SIG-M5 (cell line): Measurements from ENCODE around the gene LEKR1.

Experiments
- DNase-seq: peaks from one replicate; lab custom pipeline; 2025; lab: John Stamatoyannopoulos, UW

LEKR1 gene

DNA sequence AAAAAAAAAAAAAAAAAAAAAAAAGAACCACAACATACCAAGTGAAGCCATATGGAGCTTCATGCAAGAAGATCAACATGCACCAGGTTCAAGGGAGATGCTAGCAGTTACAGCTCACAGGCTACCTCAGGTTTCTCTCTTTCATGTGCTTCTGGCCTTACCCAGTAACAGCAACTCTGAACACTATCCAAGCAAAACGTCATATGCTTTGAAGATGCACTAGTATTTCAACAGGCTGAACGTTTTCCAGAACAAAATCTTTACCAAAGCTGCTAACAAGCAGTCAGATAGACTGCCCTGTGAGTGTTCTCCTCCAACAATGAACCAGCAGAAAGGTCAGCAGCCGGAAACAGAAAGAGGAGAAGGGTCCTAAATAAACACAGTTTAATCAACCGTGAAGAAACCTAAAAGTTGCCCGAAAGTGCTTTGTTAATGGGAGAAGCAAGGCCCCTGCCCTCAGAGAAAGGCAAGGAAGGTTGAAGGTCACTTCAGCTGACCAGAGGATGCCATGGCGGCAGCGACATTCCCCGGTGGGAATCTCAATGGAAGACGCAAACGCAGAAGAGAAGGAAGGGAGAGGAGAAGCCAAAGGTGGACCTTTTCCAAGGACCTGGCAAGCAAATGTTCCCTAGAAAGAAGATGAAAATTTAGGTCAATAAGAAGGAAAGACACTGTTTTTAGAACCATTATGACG is 253.7 kb downstream of the LEKR1 start:
- DNase-seq: no peak

DNA sequence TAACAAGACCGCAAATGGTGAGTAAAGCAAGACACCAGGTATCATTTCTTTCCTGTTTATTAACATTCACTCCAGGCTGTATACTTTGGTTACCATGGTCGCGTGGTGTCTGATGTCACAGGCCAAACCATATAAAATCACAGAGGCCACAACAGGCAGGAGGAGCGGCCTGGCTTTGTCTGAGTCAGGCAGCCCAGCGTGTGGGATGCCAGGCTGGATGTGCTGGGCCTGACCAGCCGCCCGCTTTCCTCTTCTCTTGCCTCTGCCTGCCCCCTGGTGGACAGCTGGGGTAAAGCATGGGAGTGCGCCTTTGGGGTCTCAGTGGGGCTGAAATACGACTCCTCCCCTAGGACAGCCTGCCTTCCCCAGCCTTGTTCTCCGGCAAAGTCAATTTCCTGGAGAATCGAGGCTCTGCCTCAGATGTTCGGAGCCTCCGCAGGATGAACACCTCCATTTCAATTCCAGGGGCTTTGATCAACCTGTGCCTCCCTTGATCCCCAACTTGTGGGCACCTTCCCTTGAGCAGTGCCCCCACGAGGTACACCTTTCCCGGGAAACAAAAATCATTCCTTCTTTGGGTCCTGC is 255.6 kb downstream of the LEKR1 start:
- no peak for DNase-seq

DNA sequence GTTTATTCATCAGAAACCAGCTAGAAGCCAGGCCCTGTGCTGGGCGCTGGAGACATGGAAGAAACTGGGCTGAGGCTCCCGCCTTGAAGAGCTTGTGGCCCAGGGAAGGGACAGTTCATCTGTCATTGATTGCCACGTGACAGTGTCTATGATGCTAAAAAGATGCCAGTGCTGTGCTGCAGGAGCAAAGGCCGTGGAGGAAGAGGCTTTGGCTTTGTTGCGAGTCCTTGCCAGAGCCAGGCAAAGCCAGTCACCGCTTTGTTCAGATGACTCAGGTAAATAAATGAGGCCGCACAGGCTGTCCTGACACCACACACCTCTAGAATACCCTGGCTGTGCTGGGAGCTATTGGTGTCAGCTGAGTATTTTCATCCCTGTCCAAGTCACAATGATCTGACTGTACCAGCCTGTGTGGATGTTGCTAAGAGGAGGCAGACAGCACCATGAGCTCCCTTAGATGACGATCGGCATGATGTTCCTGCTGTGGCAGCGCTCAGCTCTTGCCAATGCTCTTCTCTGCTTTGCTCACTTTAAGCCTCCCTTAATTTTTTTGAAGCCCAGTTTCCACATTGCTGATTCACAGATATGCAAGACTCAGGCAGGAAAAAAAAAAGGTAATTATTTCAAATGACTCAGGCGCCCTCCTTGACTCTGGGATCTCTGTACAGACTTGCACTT is 256.3 kb downstream of the LEKR1 start:
- DNase-seq: no peak

DNA sequence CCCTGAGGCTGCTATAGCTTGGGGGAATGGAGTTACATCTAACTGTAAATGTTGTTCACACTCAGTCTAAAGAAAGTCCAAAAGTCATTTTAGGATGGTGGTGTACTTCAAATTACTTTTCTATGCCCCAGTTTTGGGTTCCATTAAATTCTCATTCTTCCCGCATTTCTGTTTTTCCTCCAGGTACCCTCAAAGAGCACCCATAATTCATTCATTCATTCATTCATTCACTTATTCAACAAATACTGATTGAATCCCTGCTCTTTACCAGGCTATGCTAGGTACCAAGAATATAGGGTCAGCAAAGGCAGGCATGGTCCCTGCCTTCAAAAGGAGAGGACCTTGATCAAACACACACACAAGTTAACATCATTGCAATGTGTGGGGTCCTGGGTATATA is 257.7 kb downstream of the LEKR1 start:
- no peak for DNase-seq

DNA sequence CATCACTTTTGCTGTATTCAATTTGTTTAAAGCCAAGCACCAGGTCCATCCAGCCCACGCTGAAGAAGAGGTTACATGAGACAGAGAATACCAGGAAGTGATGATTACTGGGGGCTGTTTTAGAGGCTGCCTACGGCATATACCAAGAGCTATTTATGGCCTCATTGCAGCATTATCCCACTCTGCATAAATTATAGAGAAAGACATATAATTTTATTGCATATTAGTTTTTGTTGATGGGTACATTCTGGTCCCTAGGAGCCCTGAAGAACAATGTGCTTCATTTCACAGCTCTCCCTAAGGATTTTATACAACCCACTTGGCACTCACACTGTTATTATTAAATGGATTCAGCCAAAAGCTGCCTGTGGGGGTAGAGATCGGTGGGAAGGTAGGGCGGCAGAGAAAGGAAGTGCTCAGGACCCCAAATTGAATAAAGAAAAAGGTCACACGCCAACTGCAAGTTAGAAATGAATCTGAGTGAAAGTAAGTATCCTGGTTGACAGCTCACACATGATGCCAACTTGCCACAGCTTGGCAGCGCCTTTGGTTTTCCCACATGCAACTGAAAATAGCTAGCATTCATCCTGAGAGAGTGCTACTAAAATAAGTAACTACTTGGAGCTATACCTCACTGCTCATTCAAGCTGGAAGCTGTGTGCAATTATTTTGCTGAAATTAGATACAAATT is 260.1 kb downstream of the LEKR1 start:
- no peak for DNase-seq

DNA sequence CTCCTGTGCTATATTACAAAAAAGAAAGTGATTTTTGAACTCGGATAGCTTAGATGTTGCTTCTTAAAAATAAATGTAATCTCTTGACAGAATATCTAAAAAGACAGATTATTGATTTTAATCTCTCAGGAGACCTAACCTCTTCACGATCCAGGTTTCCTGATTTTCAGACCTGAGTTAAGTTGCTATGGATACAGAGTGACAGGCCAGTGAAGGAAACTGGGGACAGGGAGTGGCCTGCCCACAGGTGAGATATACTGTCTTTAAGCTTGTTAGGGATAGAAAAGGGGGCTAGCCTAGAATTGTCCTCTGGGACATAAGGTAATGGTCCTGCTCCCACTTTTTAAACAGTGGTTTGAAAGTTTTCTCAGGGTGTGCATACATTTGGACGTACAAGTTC is 260.6 kb downstream of the LEKR1 start:
- no peak for DNase-seq

DNA sequence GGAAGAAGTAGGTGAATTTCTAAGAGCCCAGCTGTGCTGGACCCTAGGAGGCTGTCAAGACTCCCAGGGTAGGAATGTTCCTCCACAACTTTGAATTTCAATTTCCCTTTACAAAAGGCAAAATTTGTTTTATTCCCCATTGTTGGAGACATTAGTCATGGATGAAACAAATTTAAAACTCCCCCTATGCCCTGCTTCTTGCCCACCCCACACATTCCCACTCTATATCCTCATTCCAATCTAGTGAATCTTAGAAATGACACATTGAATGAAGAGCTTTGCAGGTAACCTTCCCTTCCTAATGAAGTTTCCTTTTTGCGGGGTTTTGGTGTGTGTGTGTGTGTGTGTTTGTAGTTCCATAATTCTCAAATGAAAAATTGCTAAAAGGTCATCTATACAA is 261.2 kb downstream of the LEKR1 start:
- DNase-seq: no peak

DNA sequence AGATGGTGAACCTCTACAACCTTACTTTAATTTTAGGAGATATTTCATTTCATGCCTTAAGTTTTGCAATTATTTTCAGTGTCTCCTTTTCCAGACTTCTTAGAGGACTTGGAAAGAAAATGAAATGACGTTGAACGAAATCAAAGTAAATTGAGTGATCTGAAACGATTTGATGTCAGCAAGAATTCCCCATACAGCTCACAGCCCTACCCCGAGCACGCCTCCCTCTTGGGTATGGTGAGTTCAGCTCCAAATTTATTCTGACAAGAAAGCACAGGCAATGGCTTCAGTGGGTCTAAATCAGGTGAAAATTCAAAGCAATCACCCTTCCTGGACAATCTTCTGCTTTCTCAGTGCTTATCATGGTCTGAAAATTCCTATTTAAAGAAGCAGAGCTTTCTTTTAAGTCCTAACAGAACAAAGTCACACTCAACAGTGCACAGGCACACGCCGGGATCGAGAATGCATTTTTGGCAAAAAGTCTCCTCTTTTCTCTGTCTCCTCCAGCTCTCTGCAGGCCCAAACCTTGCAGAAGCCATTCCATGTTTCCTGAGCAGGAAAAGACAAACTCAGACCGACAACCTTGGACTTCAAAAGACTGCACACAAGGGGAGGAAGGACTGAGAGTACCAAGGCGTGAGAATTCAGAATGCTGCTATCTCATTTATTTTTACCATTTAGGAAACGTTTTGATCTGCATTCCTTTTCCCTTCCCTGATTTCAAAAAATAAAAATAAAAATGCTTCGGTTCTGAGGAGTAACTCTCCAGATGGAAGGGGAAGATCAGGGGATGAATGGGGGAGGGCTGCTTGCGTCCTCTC is 261.8 kb downstream of the LEKR1 start:
- no peak for DNase-seq

DNA sequence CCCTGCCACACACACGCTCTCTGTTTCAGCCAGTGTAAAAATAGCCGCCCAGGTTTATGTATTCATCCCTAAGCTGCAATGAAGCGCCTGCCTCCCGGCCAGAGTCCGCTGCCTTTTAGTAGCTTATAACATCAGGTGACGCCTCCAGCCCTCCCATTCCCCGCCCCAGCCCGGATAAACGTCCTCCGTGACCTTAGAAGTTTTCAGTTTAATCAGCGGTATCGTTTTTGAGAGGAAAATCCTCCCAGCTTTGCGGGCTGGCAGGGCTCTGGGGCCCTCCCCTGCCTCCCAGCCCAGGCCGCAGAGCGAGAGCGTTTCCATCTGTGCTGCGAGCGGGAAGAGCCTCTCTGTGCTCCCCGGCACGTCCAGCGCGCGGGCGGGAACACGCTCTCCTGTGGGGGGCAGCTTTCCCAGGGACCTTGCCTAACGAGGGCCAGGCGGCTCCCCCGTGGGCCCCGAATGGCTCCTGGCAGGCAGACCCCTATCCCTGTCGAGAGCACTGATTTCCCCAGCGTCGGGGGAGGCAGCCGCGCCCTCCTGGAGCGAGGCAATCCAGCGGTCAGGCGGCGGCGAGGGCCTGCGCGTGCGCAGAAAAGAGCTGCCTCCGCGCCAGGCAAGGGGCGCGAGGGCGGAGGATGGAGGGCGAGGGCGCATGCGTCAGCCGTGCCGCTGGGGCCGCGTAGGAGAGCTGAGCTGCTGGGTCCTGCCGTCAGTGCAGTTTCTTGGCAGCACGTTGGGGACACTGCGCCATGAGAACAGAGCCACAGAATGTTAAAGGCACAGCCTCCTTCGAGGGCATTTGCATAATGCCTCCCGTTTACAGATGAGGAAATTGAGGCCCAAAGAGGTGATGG is 262.7 kb downstream of the LEKR1 start:
- no peak for DNase-seq

DNA sequence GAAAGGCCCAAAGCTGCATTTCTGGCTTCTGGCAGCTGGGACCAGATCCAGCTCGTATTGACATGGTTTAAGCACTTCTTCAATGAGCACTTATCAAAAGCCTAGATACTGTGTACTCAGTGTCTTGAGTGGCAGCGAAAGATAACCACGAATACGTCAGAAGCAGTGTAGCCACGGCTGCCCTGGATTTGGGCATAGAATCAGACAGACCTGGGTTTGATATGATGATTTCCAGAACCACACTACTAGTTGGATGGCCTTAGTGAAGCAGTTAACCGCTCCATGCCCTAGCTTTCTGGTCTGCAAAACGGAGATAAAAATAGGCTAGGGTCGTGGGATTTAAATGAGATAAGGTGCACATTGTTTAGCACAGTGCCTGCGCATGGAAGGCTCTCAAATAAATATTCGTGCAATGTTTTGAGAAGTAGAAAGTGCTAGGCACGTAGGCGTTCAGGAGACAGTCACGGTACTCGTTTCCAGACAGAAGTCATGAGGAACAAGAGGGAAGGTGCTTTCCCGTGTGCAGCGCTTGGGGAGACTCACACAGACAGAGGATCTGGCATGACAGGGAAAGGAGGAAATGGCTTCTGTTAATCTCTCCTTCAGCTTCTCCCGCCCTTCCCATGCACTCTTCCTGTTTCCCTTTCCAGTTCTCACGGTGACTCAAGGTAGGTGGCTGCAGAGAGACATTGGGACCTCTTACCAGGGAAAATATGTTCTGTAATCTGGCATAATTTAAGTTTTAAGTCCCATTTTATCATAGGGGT is 263.5 kb downstream of the LEKR1 start:
- DNase-seq: no peak

DNA sequence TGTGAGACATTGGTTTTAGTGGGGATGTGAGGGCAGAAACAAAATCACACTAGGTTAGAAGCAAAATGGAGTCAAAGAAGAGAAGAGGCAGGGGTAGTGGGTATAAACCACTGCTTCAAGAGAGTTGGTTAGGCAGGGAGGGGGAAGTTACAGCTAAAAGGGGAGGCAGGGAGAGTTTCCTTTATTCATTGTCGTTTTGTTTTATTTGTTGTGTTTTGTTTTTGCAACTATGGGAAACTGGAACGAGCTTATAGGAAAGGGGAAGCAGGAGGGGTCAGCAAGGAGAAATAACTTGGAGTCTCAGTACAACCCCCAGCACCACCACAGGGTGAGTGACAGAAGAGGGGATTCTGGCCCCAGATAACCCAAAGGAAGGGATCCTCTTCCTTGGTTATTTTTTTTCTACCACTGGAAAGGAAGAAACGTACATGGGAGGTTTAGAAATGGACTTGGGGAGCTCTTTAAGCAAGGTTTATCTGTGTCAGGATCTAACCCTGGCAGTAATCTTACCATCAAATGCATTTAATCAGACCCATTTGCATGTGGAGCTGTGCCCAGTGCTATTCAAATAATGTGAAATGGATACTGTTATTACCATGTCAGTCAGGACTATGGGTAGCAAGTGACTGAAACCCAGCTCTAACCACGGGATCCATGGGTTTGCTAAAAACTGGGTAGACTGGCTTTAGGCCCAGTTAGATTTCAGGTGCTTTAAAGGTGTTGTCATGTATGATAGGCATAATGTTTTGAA is 265.1 kb downstream of the LEKR1 start:
- DNase-seq: no peak

DNA sequence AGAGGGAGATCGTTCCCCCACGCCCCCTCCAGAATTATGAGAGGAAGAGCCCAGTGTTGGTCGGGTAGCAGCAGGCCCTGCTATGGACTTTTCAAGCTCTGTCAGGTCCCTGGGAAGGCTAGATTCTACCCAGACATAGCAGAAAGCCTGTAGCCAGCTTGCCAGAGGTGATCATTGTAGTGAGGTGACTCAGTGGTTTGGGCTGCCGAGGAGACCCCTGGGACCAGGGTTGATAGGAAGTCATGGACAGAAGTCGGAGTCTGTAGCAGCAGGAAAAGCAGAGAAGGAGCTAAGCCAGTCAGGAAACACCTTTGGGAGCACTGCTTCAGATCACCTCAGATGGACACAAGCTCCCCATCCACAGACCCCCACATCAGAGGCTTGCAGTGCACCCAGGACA is 266.1 kb downstream of the LEKR1 start:
- DNase-seq: no peak

DNA sequence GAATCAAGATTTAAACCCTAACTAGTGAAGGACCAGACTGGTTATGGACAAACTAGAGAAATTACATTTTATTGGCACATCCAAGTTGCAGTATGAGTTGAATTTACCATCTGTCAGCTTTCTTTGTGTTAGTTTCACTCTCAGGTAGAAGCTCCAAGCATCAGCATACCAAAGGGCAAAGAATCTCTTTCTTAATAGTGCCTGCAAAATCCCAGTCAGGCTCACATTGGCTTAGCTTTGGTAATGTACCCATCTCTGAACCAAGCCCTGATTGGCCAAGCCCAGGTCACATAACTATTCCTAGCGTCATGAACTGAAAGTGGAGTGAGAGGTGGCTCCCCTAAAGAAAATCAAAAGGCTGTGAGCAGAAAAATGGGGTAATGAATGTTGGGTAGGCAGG is 266.9 kb downstream of the LEKR1 start:
- DNase-seq: no peak

DNA sequence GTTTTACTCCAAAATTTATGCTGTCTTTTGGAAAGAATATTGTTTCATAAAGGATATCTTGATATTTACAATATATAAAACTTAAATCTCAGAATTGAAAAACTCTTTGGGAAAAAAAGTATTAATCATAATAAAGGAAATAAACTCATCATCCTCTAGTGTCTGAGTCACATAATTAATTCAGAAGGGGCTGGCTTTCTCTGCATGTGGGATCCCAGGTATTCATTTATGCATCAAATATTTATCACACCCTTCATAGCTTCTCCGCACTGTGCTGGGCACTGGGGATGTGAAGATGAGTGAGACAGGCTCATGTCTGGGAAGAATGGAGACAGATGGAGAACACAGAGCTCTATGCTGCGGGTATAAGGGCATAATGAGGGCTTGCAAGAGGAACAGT is 268.1 kb downstream of the LEKR1 start:
- no peak for DNase-seq

DNA sequence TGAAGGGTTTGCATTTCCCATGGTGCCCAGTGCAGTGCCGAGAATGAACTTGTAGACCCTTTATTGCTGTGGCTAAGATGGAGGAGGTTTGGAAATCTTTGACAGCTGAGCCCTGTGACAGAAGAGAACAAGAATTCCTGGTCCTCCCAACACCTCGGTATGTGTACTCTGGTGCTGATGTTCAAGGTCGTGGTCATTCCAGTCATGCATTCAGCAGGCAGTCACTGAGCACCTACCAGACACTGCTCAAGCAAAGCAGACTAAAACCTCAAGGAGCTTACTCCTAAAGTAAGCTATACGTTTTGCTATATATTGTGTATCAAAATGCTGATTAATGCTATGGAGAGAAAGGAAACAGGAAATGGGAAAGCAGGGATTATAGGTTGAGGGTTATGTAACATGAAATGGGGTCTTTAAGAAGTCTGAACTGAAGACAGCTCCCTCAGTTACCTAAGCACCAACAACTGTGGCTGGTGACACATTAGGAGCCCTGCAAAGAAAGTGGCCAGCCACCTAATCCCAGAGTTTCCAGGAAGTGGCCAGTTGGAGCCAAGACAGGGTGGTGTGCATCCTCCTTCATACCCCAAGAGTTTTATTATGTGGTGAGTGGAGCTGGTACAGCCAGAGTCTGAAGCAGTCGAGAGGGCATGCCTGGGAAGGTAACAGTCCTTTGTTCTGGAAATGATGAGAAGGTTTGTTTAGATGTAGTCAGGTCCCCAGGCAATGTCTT is 268.8 kb downstream of the LEKR1 start:
- DNase-seq: no peak
